ENCODE data around the gene CLDN1.

GRCh38 chr3:190339130-190339529 is 16.9 kb upstream of the CLDN1 start:
- TF ChIP-seq CTCF (IDR thresholded peaks at IDR 0.05 in 4 of 5, conservative IDR thresholded peaks at IDR 0.05 in 1 of 5) = no peak
- TF ChIP-seq POLR2A (IDR thresholded peaks at IDR 0.05) = no peak

All from gastrocnemius medialis (tissue), 4 donors.